Measurements from ENCODE around the gene ACBD4. TPM values are rescaled to one million over a fixed set of nuclear protein-coding genes. Genes with fewer than 3 reads are reported as not detected.

The ACBD4 gene
- total and polyA plus RNA-seq, 2 donors (not counting 3 experiments of a cell fraction or from before 2014, with no cell fraction given): 4.5 to 7.5 TPM

DNA sequence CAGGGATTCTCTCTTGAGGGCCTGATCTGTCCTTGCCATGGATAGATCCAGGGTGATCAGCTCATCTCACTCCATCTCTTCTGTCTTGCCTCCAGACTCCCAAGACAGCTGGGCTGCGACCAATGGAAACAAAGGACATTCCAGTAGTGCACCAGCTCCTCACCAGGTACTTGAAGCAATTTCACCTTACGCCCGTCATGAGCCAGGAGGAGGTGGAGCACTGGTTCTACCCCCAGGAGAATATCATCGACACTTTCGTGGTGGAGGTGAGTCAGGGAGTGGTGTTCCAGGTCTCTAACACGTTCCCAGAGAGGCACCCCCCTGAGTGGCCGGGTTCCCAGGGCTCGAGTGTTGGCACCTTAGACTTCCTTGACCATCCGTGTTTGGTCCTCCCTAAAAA is 32.6 kb upstream of the ACBD4 start:
- Histone ChIP-seq H3K36me3 (ENCODE audit: control insufficient read depth in 2 of 2, extremely low read depth in 1 of 2, insufficient read depth in 2 of 2, low read length in 2 of 2) (peaks cover 36 to 68% of the 10 kb centered on the region in 2 experiments), H3K4me1 (ENCODE audit: control insufficient read depth, extremely low read depth, insufficient read depth, low read length) (no peaks in the 10 kb centered on the region), H3K9me1 (replicated peaks; ENCODE audit: control insufficient read depth, extremely low read depth, insufficient read depth, low read length) (no peaks in the 10 kb centered on the region), H3K27ac (ENCODE audit: insufficient read depth, low read depth, low read length) (no peak overlapping the region), H4K20me1 (replicated peaks; ENCODE audit: control insufficient read depth, extremely low read depth, insufficient read depth, low read length) (no peaks in the 10 kb centered on the region), H3K27me3 (ENCODE audit: control insufficient read depth in 2 of 2, insufficient read depth in 2 of 2, low read length in 2 of 2) (no peaks in the 10 kb centered on the region), H2AFZ (ENCODE audit: low read depth, low read length) (no peak overlapping the region), H3K9ac (replicated peaks; ENCODE audit: extremely low read depth, insufficient read depth, low read length) (no peak overlapping the region), H3K9me3 (replicated peaks; ENCODE audit: control insufficient read depth, insufficient read depth, low read length) (no peaks in the 10 kb centered on the region), H3K79me2 (ENCODE audit: control insufficient read depth, insufficient read depth, low read length) (no peaks in the 10 kb centered on the region), H3K4me3 (replicated peaks in 1 of 3; ENCODE audit: insufficient read depth in 1 of 3, low read depth in 1 of 3, low read length in 3 of 3) (no peak overlapping the region), H3K4me2 (ENCODE audit: insufficient read depth, low read length) (no peak overlapping the region)
- dilution Hi-C loops (cut with MboI; ENCODE audit: extremely low pct_ligation_motif_present, low sequenced_read_pairs): no loop called here
- FAIRE-seq (no peak), DNase-seq (ENCODE audit: low read depth, low spot score) (no peak)
- no peak for TF ChIP-seq EZH2 (IDR thresholded peaks at IDR 0.05; ENCODE audit: borderline replicate concordance, low read depth, low read length, severe bottlenecking)
- TF ChIP-seq POLR2A (IDR thresholded peaks at IDR 0.05; ENCODE audit: low read depth, low read length): no peak
- no peak for TF ChIP-seq FOS (IDR thresholded peaks at IDR 0.05; ENCODE audit: borderline replicate concordance, insufficient read depth, low read length)
- TF ChIP-seq, protein P1, sequence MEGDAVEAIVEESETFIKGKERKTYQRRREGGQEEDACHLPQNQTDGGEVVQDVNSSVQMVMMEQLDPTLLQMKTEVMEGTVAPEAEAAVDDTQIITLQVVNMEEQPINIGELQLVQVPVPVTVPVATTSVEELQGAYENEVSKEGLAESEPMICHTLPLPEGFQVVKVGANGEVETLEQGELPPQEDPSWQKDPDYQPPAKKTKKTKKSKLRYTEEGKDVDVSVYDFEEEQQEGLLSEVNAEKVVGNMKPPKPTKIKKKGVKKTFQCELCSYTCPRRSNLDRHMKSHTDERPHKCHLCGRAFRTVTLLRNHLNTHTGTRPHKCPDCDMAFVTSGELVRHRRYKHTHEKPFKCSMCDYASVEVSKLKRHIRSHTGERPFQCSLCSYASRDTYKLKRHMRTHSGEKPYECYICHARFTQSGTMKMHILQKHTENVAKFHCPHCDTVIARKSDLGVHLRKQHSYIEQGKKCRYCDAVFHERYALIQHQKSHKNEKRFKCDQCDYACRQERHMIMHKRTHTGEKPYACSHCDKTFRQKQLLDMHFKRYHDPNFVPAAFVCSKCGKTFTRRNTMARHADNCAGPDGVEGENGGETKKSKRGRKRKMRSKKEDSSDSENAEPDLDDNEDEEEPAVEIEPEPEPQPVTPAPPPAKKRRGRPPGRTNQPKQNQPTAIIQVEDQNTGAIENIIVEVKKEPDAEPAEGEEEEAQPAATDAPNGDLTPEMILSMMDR (IDR thresholded peaks at IDR 0.05; ENCODE audit: extremely low read depth in 1 of 2, insufficient read depth in 1 of 2, low read depth in 1 of 2, low read length in 2 of 2): no peak
- no peak for TF ChIP-seq MYC (IDR thresholded peaks at IDR 0.05; ENCODE audit: low read depth, low read length)
- TF ChIP-seq JUN (IDR thresholded peaks at IDR 0.05; ENCODE audit: borderline replicate concordance, insufficient read depth, insufficient read length, low read depth): no peak
- TF ChIP-seq GATA2 (IDR thresholded peaks at IDR 0.05; ENCODE audit: insufficient read depth, insufficient read length, low read depth, low read length): no peak
- TF ChIP-seq, protein P2, sequence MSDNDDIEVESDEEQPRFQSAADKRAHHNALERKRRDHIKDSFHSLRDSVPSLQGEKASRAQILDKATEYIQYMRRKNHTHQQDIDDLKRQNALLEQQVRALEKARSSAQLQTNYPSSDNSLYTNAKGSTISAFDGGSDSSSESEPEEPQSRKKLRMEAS (IDR thresholded peaks at IDR 0.05; ENCODE audit: insufficient read depth, insufficient read length): no peak
- TF ChIP-seq POLR2AphosphoS5 (IDR thresholded peaks at IDR 0.05; ENCODE audit: insufficient read depth, low read depth, low read length): no peak
- ChIA-PET POLR2A (no interaction called here), CTCF (interaction anchor here (4.3 kb wide), 1 partner anchor 32 kb away, joined by 26 read pairs; the partner anchor contains the start of gene ACBD4)
- intact Hi-C loops (cut with micrococcal nuclease): no loop called here
- no TSS peak for BruUV-seq (replicated peaks)
